ENCODE measurements around the gene HOXA10. TPM values are rescaled to one million over a fixed set of nuclear protein-coding genes. Genes with fewer than 3 reads are reported as not detected.
A peak's percentile ranks its signal among the peaks of the same experiment; 100 is the strongest.

HOXA10 gene
- total and polyA plus RNA-seq, 4 donors, result 0.03 to 0.70 (median 0.13) TPM

DNA sequence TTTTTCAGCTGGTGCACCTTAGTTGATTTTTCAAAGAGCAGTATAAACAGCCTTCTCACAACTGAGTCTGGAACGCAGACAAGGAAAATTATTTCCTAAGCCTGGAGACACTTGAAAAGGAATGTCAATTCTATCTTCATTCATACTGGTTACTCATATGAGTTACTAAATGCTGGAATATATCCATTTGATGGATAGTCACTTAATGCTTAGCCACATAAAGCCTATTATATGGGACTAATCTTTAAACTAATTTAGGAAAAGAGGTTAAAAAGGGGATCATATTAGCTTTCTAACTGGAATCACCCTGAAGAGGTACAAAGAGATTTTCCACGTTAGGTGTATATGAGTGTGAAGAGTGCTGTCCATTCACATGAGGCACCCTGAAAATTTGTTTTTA is 41.9 kb downstream of the HOXA10 start:
- H3K27ac ChIP-seq (ENCODE audit: low read depth in 1 of 2, low read length in 2 of 2), result no peak overlapping the region
- peaks cover 0 to 9% (median 1%) of the 10 kb centered on the region in 4 donors for H3K4me1 ChIP-seq (ENCODE audit: control insufficient read depth in 4 of 4, insufficient read depth in 4 of 4, low read length in 3 of 4)
- no peaks in the 10 kb centered on the region for H3K36me3 ChIP-seq (ENCODE audit: control insufficient read depth in 4 of 4, insufficient read depth in 3 of 4, low read depth in 1 of 4, low read length in 3 of 4)
- TF ChIP-seq HNF4G (IDR thresholded peaks at IDR 0.05) (no peak), YY1 (IDR thresholded peaks at IDR 0.05) (no peak), SP1 (IDR thresholded peaks at IDR 0.05) (no peak), GABPA (IDR thresholded peaks at IDR 0.05 in 1 of 2, conservative IDR thresholded peaks at IDR 0.05 in 1 of 2) (no peak), HNF4A (conservative IDR thresholded peaks at IDR 0.05) (no peak), NR2F2 (IDR thresholded peaks at IDR 0.05) (no peak), EGR1 (IDR thresholded peaks at IDR 0.05; ENCODE audit: low read depth in 2 of 2) (no peak), FOXA1 (IDR thresholded peaks at IDR 0.05) (no peak)
- TF ChIP-seq, protein P1, sequence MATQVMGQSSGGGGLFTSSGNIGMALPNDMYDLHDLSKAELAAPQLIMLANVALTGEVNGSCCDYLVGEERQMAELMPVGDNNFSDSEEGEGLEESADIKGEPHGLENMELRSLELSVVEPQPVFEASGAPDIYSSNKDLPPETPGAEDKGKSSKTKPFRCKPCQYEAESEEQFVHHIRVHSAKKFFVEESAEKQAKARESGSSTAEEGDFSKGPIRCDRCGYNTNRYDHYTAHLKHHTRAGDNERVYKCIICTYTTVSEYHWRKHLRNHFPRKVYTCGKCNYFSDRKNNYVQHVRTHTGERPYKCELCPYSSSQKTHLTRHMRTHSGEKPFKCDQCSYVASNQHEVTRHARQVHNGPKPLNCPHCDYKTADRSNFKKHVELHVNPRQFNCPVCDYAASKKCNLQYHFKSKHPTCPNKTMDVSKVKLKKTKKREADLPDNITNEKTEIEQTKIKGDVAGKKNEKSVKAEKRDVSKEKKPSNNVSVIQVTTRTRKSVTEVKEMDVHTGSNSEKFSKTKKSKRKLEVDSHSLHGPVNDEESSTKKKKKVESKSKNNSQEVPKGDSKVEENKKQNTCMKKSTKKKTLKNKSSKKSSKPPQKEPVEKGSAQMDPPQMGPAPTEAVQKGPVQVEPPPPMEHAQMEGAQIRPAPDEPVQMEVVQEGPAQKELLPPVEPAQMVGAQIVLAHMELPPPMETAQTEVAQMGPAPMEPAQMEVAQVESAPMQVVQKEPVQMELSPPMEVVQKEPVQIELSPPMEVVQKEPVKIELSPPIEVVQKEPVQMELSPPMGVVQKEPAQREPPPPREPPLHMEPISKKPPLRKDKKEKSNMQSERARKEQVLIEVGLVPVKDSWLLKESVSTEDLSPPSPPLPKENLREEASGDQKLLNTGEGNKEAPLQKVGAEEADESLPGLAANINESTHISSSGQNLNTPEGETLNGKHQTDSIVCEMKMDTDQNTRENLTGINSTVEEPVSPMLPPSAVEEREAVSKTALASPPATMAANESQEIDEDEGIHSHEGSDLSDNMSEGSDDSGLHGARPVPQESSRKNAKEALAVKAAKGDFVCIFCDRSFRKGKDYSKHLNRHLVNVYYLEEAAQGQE (IDR thresholded peaks at IDR 0.05), result no peak
- TF ChIP-seq, protein P2, sequence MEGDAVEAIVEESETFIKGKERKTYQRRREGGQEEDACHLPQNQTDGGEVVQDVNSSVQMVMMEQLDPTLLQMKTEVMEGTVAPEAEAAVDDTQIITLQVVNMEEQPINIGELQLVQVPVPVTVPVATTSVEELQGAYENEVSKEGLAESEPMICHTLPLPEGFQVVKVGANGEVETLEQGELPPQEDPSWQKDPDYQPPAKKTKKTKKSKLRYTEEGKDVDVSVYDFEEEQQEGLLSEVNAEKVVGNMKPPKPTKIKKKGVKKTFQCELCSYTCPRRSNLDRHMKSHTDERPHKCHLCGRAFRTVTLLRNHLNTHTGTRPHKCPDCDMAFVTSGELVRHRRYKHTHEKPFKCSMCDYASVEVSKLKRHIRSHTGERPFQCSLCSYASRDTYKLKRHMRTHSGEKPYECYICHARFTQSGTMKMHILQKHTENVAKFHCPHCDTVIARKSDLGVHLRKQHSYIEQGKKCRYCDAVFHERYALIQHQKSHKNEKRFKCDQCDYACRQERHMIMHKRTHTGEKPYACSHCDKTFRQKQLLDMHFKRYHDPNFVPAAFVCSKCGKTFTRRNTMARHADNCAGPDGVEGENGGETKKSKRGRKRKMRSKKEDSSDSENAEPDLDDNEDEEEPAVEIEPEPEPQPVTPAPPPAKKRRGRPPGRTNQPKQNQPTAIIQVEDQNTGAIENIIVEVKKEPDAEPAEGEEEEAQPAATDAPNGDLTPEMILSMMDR (IDR thresholded peaks at IDR 0.05; ENCODE audit: low read depth, low read length, missing input control), result no peak
- 30% methylated on average over 2 of the region's 2 CpGs for WGBS
- H3K4me3 ChIP-seq (ENCODE audit: low read depth in 1 of 3, low read length in 3 of 3), result no peak overlapping the region
- peaks cover 0 to 2% (median 0%) of the 10 kb centered on the region in 4 donors for H3K9me3 ChIP-seq (ENCODE audit: control insufficient read depth in 4 of 4, low read length in 3 of 4)
- no peak overlapping the region for H3K9ac ChIP-seq (ENCODE audit: low read depth in 1 of 2, low read length in 2 of 2)
- DNase-seq (ENCODE audit: low spot score), result no peak
- H3K27me3 ChIP-seq (ENCODE audit: control insufficient read depth in 4 of 4, insufficient read depth in 4 of 4, low read length in 3 of 4), result peaks cover 0 to 19% (median 8%) of the 10 kb centered on the region in 4 donors

DNA sequence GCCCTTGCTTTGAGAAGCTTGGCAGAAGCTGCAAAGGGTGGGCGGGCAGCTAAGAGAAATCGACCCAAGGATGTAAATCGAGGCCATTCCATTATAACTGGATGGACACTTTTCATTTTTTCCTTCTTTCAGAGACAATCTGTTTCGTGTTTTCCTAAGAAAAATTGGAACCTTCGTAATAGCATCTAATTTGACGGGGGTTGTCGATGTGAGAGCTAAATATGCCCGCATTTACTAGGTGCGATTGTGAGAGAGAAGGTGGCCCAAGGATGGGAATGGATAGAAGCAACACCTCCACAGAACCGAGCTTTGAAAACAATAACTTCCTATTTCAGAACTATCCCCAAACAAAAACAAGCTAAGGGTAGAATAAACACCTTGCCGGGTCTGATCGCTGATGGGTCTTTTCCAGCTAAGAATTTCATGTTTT is 42.7 kb downstream of the HOXA10 start:
- H3K4me1 ChIP-seq (ENCODE audit: control insufficient read depth in 4 of 4, insufficient read depth in 4 of 4, low read length in 3 of 4), result peaks cover 0 to 9% (median 1%) of the 10 kb centered on the region in 4 donors
- peak overlapping the region; percentile 37 to 52 for H3K27ac ChIP-seq (ENCODE audit: low read depth in 1 of 2, low read length in 2 of 2)
- TF ChIP-seq, protein P1 (IDR thresholded peaks at IDR 0.05), result no peak
- TF ChIP-seq FOXA1 (IDR thresholded peaks at IDR 0.05) (no peak), RAD21 (IDR thresholded peaks at IDR 0.05) (no peak), JUND (IDR thresholded peaks at IDR 0.05) (no peak), SP1 (IDR thresholded peaks at IDR 0.05) (no peak), GABPA (IDR thresholded peaks at IDR 0.05 in 1 of 2, conservative IDR thresholded peaks at IDR 0.05 in 1 of 2) (no peak), HNF4G (IDR thresholded peaks at IDR 0.05) (no peak)
- TF ChIP-seq, protein P2 (IDR thresholded peaks at IDR 0.05; ENCODE audit: low read depth, low read length, missing input control), result no peak
- no peak for DNase-seq (ENCODE audit: low spot score)
- H3K9me3 ChIP-seq (ENCODE audit: control insufficient read depth in 4 of 4, low read length in 3 of 4), result peaks cover 0 to 2% (median 0%) of the 10 kb centered on the region in 4 donors
- H3K4me3 ChIP-seq (ENCODE audit: low read depth in 1 of 3, low read length in 3 of 3), result peak overlapping the region in 1 of 3 donors; percentile 57
- H3K9ac ChIP-seq (ENCODE audit: low read depth in 1 of 2, low read length in 2 of 2), result no peak overlapping the region
- WGBS, result 26% methylated on average over 12 of the region's 12 CpGs
- peaks cover 0 to 19% (median 9%) of the 10 kb centered on the region in 4 donors for H3K27me3 ChIP-seq (ENCODE audit: control insufficient read depth in 4 of 4, insufficient read depth in 4 of 4, low read length in 3 of 4)
- no peaks in the 10 kb centered on the region for H3K36me3 ChIP-seq (ENCODE audit: control insufficient read depth in 4 of 4, insufficient read depth in 3 of 4, low read depth in 1 of 4, low read length in 3 of 4)
